ENCODE measurements around the gene VSTM5. TPM values are rescaled to one million over a fixed set of nuclear protein-coding genes. Genes with fewer than 3 reads are reported as not detected.
A peak's percentile ranks its signal among the peaks of the same experiment; 100 is the strongest.

VSTM5 gene
- polyA plus RNA-seq, 2 donors = 0.05 to 0.06 TPM

DNA sequence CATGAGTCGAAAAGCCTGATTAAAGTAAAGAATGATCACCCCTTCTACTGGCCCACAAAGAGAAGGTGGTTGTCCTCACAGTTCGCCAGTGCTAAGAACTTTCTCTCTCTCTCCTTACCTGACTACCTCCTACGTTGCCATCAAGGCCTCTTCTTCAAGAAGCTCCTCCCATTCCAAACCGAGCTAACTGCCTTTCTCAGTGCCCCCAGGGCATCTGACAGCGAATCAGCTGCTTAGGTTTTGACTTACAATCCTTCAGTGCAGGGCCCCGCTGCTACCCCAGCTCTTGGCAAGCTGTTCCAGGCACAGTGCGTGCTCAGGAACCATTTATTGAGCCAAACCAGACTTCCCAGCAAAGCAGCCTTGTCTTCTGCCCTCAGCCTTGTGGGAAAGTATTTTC is 5.8 kb downstream of the VSTM5 start:
- Histone ChIP-seq H3K27ac (ENCODE audit: low read depth in 2 of 2, low read length in 1 of 2) (no peak overlapping the region), H3K4me1 (ENCODE audit: control insufficient read depth in 2 of 2, insufficient read depth in 2 of 2, low read length in 1 of 2) (peaks cover 2 to 6% of the 10 kb centered on the region in 2 donors), H3K36me3 (ENCODE audit: control insufficient read depth in 2 of 2, insufficient read depth in 2 of 2, low read length in 1 of 2) (no peaks in the 10 kb centered on the region), H3K4me3 (ENCODE audit: low read depth in 1 of 2, low read length in 2 of 2) (no peak overlapping the region), H3K9me3 (ENCODE audit: control insufficient read depth in 2 of 2, insufficient read depth in 1 of 2, low read depth in 1 of 2, low read length in 1 of 2) (no peaks in the 10 kb centered on the region), H3K27me3 (ENCODE audit: control insufficient read depth in 1 of 2, insufficient read depth in 2 of 2, low read length in 2 of 2) (no peaks in the 10 kb centered on the region)
- WGBS, 2 donors = 53 to 71% methylated on average over 7 of the region's 7 CpGs

DNA sequence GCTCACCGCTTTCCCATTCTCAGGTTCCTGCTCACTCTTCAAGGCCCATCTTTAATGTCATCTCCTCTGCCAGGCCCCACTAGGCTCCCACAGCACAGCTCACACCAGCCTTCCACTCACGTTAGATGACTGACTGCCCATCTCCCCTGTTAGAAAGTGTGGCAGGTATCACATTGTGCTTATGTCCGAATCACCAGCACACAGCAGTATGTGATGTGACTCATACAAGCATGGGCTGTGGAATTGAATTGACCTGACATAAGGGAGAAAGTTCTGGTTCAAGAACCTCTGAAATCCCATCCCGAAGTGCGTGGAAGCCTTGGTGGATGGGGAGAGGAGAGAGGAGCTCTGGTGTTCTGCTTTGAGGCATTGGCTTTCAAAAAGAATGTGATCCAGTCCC is 6.5 kb downstream of the VSTM5 start:
- H3K27ac ChIP-seq (ENCODE audit: low read depth in 2 of 2, low read length in 1 of 2) = no peak overlapping the region
- WGBS, 2 donors = 91 to 97% methylated on average over 5 of the region's 5 CpGs
- no peak overlapping the region for H3K4me3 ChIP-seq (ENCODE audit: low read depth in 1 of 2, low read length in 2 of 2)
- no peaks in the 10 kb centered on the region for H3K9me3 ChIP-seq (ENCODE audit: control insufficient read depth in 2 of 2, insufficient read depth in 1 of 2, low read depth in 1 of 2, low read length in 1 of 2)
- peaks cover 2 to 5% of the 10 kb centered on the region in 2 donors for H3K4me1 ChIP-seq (ENCODE audit: control insufficient read depth in 2 of 2, insufficient read depth in 2 of 2, low read length in 1 of 2)
- H3K27me3 ChIP-seq (ENCODE audit: control insufficient read depth in 1 of 2, insufficient read depth in 2 of 2, low read length in 2 of 2) = no peaks in the 10 kb centered on the region
- H3K36me3 ChIP-seq (ENCODE audit: control insufficient read depth in 2 of 2, insufficient read depth in 2 of 2, low read length in 1 of 2) = no peaks in the 10 kb centered on the region

- Histone ChIP-seq H3K36me3 (ENCODE audit: control insufficient read depth in 2 of 2, insufficient read depth in 2 of 2, low read length in 1 of 2) (no peaks in the 10 kb centered on the region), H3K4me1 (ENCODE audit: control insufficient read depth in 2 of 2, insufficient read depth in 2 of 2, low read length in 1 of 2) (peaks cover 2 to 5% of the 10 kb centered on the region in 2 donors), H3K4me3 (ENCODE audit: low read depth in 1 of 2, low read length in 2 of 2) (no peak overlapping the region), H3K27me3 (ENCODE audit: control insufficient read depth in 1 of 2, insufficient read depth in 2 of 2, low read length in 2 of 2) (no peaks in the 10 kb centered on the region), H3K27ac (ENCODE audit: low read depth in 2 of 2, low read length in 1 of 2) (peak overlapping the region in 1 of 2 donors; percentile 52), H3K9me3 (ENCODE audit: control insufficient read depth in 2 of 2, insufficient read depth in 1 of 2, low read depth in 1 of 2, low read length in 1 of 2) (no peaks in the 10 kb centered on the region)
- WGBS, 2 donors = 49 to 56% methylated on average over 6 of the region's 6 CpGs
Observed at GRCh38 chr11:93842461-93842860, 8.0 kb downstream of the VSTM5 start.

DNA sequence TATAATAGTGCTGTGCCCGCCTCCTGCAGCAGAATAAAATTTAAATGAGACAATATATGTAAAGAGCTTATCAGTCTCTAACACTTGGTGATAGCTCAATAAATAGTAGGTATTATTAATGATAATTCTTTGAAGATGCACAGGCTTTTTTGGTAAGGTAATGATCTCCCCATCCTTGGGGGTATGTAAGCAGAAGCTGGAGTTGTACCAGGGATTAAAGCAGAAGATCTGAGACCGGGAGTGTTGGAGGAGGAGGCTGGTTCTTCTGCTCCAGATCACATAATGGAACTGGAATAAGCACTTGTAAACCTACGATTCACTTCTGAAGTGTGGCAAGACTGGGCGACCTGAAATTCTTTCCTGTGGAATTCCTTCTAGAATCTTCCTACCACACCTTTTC is 8.4 kb downstream of the VSTM5 start:
- no peak overlapping the region for H3K4me3 ChIP-seq (ENCODE audit: low read depth in 1 of 2, low read length in 2 of 2)
- H3K4me1 ChIP-seq (ENCODE audit: control insufficient read depth in 2 of 2, insufficient read depth in 2 of 2, low read length in 1 of 2) = peaks cover 2 to 5% of the 10 kb centered on the region in 2 donors
- H3K9me3 ChIP-seq (ENCODE audit: control insufficient read depth in 2 of 2, insufficient read depth in 1 of 2, low read depth in 1 of 2, low read length in 1 of 2) = no peaks in the 10 kb centered on the region
- H3K27ac ChIP-seq (ENCODE audit: low read depth in 2 of 2, low read length in 1 of 2) = peak overlapping the region in 1 of 2 donors; percentile 52
- 63 to 71% methylated on average over 4 of the region's 4 CpGs for WGBS, 2 donors
- H3K36me3 ChIP-seq (ENCODE audit: control insufficient read depth in 2 of 2, insufficient read depth in 2 of 2, low read length in 1 of 2) = no peaks in the 10 kb centered on the region
- no peaks in the 10 kb centered on the region for H3K27me3 ChIP-seq (ENCODE audit: control insufficient read depth in 1 of 2, insufficient read depth in 2 of 2, low read length in 2 of 2)

GRCh38 chr11:93841446-93841845 is 9.0 kb downstream of the VSTM5 start:
- Histone ChIP-seq H3K27ac (ENCODE audit: low read depth in 2 of 2, low read length in 1 of 2) (no peak overlapping the region), H3K4me3 (ENCODE audit: low read depth in 1 of 2, low read length in 2 of 2) (no peak overlapping the region), H3K4me1 (ENCODE audit: control insufficient read depth in 2 of 2, insufficient read depth in 2 of 2, low read length in 1 of 2) (peaks cover 2 to 5% of the 10 kb centered on the region in 2 donors), H3K27me3 (ENCODE audit: control insufficient read depth in 1 of 2, insufficient read depth in 2 of 2, low read length in 2 of 2) (no peaks in the 10 kb centered on the region), H3K36me3 (ENCODE audit: control insufficient read depth in 2 of 2, insufficient read depth in 2 of 2, low read length in 1 of 2) (no peaks in the 10 kb centered on the region), H3K9me3 (ENCODE audit: control insufficient read depth in 2 of 2, insufficient read depth in 1 of 2, low read depth in 1 of 2, low read length in 1 of 2) (no peaks in the 10 kb centered on the region)
- 86 to 88% methylated on average over 2 of the region's 2 CpGs for WGBS, 2 donors

- Histone ChIP-seq H3K9me3 (ENCODE audit: control insufficient read depth in 2 of 2, insufficient read depth in 1 of 2, low read depth in 1 of 2, low read length in 1 of 2) (no peaks in the 10 kb centered on the region), H3K36me3 (ENCODE audit: control insufficient read depth in 2 of 2, insufficient read depth in 2 of 2, low read length in 1 of 2) (no peaks in the 10 kb centered on the region), H3K4me1 (ENCODE audit: control insufficient read depth in 2 of 2, insufficient read depth in 2 of 2, low read length in 1 of 2) (peaks cover 2 to 5% of the 10 kb centered on the region in 2 donors), H3K4me3 (ENCODE audit: low read depth in 1 of 2, low read length in 2 of 2) (no peak overlapping the region), H3K27ac (ENCODE audit: low read depth in 2 of 2, low read length in 1 of 2) (no peak overlapping the region), H3K27me3 (ENCODE audit: control insufficient read depth in 1 of 2, insufficient read depth in 2 of 2, low read length in 2 of 2) (no peaks in the 10 kb centered on the region)
- WGBS, 2 donors = 67% methylated on average over 3 of the region's 3 CpGs
Observed at GRCh38 chr11:93840981-93841380, 9.4 kb downstream of the VSTM5 start.

DNA sequence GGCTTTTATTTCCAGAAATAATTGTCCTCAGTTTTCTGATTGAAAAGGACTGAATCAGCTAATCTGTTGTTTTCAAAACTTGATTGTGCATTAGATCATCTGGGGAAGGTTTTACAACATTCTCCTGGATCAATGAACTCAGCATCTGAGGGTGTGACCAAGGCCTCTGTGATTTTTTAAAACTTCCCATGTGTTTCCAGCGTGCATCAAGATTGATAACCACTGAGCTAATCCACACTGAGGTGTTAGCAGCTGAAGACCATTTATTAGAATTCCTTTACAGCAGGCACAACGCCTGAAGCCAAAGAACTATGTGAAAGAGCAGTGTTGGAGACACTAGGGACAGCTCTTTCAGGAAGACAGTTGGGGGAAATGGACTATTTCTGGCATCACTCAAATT is 10.2 kb downstream of the VSTM5 start:
- Histone ChIP-seq H3K9me3 (ENCODE audit: control insufficient read depth in 2 of 2, insufficient read depth in 1 of 2, low read depth in 1 of 2, low read length in 1 of 2) (no peaks in the 10 kb centered on the region), H3K4me1 (ENCODE audit: control insufficient read depth in 2 of 2, insufficient read depth in 2 of 2, low read length in 1 of 2) (peaks cover 0 to 5% of the 10 kb centered on the region in 2 donors), H3K27ac (ENCODE audit: low read depth in 2 of 2, low read length in 1 of 2) (no peak overlapping the region), H3K36me3 (ENCODE audit: control insufficient read depth in 2 of 2, insufficient read depth in 2 of 2, low read length in 1 of 2) (no peaks in the 10 kb centered on the region), H3K27me3 (ENCODE audit: control insufficient read depth in 1 of 2, insufficient read depth in 2 of 2, low read length in 2 of 2) (no peaks in the 10 kb centered on the region), H3K4me3 (ENCODE audit: low read depth in 1 of 2, low read length in 2 of 2) (no peak overlapping the region)
- 58 to 61% methylated on average over 2 of the region's 2 CpGs for WGBS, 2 donors

GRCh38 chr11:93838967-93839366 is 11.5 kb downstream of the VSTM5 start:
- peaks cover 0 to 2% of the 10 kb centered on the region in 2 donors for H3K4me1 ChIP-seq (ENCODE audit: control insufficient read depth in 2 of 2, insufficient read depth in 2 of 2, low read length in 1 of 2)
- 93 to 94% methylated on average over 8 of the region's 8 CpGs for whole genome bisulfite sequencing, 2 donors
- no peaks in the 10 kb centered on the region for H3K9me3 ChIP-seq (ENCODE audit: control insufficient read depth in 2 of 2, insufficient read depth in 1 of 2, low read depth in 1 of 2, low read length in 1 of 2)
- H3K4me3 ChIP-seq (ENCODE audit: low read depth in 1 of 2, low read length in 2 of 2) = no peak overlapping the region
- H3K36me3 ChIP-seq (ENCODE audit: control insufficient read depth in 2 of 2, insufficient read depth in 2 of 2, low read length in 1 of 2) = no peaks in the 10 kb centered on the region
- H3K27me3 ChIP-seq (ENCODE audit: control insufficient read depth in 1 of 2, insufficient read depth in 2 of 2, low read length in 2 of 2) = no peaks in the 10 kb centered on the region
- no peak overlapping the region for H3K27ac ChIP-seq (ENCODE audit: low read depth in 2 of 2, low read length in 1 of 2)

DNA sequence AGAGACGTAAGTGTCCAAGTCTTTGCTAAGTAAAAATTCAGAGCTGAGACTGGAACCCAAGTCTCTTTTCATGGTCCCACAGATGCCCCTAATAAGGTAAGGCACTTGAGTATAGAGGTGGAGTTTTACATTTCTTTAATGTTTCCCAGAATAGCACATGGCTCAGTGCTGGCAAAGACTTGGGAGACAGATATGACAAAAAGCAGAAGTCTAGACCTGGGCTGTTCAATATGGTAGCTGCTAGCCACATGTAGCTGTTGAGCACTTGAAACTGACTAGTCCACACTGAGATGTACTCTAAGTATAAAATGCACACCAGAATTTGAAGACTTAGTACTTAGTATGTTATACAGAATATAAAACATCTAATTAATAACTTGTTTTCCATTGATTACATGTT is 17.6 kb downstream of the VSTM5 start:
- Histone ChIP-seq H3K4me3 (ENCODE audit: low read depth in 1 of 2, low read length in 2 of 2) (no peak overlapping the region), H3K27me3 (ENCODE audit: control insufficient read depth in 1 of 2, insufficient read depth in 2 of 2, low read length in 2 of 2) (no peaks in the 10 kb centered on the region), H3K4me1 (ENCODE audit: control insufficient read depth in 2 of 2, insufficient read depth in 2 of 2, low read length in 1 of 2) (no peaks in the 10 kb centered on the region), H3K27ac (ENCODE audit: low read depth in 2 of 2, low read length in 1 of 2) (no peak overlapping the region), H3K36me3 (ENCODE audit: control insufficient read depth in 2 of 2, insufficient read depth in 2 of 2, low read length in 1 of 2) (no peaks in the 10 kb centered on the region), H3K9me3 (ENCODE audit: control insufficient read depth in 2 of 2, insufficient read depth in 1 of 2, low read depth in 1 of 2, low read length in 1 of 2) (no peaks in the 10 kb centered on the region)
- 92 to 95% methylated on average over 1 of the region's 1 CpG for WGBS, 2 donors

DNA sequence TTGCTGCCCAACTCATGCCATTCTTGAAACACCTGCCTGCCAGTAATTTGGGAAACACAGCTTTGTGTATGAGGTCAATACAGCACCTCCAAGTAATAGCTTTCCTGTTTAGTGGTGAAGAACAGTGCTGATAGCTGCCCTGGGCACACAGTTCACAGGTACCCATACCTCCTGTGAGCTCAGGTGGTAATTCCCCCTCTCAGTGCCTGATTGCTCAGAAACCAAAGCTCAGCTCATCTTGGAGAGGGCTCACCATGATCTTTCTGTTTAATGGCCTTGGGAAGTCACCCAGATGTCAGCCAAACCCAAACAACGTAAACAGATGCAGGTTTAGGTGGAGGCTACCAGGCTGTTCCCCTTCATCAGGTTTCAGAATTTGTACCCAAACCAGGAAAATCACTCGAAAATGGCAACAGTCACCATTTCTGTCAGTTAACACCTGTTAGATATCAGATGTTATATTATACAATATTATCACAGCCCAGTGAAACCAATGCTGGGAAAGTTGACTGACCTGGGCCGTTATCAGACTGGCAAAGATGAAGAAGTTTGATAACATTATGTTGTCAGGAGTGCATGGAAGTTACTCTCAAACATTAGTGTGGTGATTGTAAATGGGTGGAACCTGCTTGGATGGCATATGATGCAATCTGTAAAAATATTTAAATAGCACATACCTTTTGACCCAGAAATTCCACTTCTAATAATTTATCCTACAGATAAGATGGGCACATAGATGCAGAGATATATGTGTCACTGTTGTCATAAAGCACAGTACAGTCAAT is 18.9 kb downstream of the VSTM5 start:
- H3K9me3 ChIP-seq (ENCODE audit: control insufficient read depth in 2 of 2, insufficient read depth in 1 of 2, low read depth in 1 of 2, low read length in 1 of 2) = no peaks in the 10 kb centered on the region
- no peaks in the 10 kb centered on the region for H3K4me1 ChIP-seq (ENCODE audit: control insufficient read depth in 2 of 2, insufficient read depth in 2 of 2, low read length in 1 of 2)
- H3K36me3 ChIP-seq (ENCODE audit: control insufficient read depth in 2 of 2, insufficient read depth in 2 of 2, low read length in 1 of 2) = no peaks in the 10 kb centered on the region
- no peaks in the 10 kb centered on the region for H3K27me3 ChIP-seq (ENCODE audit: control insufficient read depth in 1 of 2, insufficient read depth in 2 of 2, low read length in 2 of 2)
- no peak overlapping the region for H3K4me3 ChIP-seq (ENCODE audit: low read depth in 1 of 2, low read length in 2 of 2)
- H3K27ac ChIP-seq (ENCODE audit: low read depth in 2 of 2, low read length in 1 of 2) = no peak overlapping the region
- 55 to 67% methylated on average over 3 of the region's 3 CpGs for WGBS, 2 donors

Data from esophagus (tissue), 2 donors.